HEK293 (cell line): ENCODE results near the gene SRP72.

Experiments used
- CTCF ChIA-PET: fragments of 350-600 bp; formaldehyde crosslinking; extraction: SDS; loops from one replicate; lab custom pipeline; 2021; ENCODE audit warnings: antibody characterized with exemption; lab: Yijun Ruan, JAX
- POLR2A ChIA-PET: fragments of 300-600 bp; formaldehyde crosslinking; extraction: SDS; loops from one replicate; lab custom pipeline; 2020; ENCODE audit warnings: antibody characterized with exemption, inconsistent platforms; lab: Yijun Ruan, JAX
- H3K27ac ChIP-seq: fragments of 200-500 bp; sonication (Bioruptor generic); 2 replicates; pipeline ENCODE4 v1.5.1; 2014; ENCODE audit warnings: low read depth, low read length, control low read depth, inconsistent platforms; ENCODE audit errors: extremely low read depth
- H3K36me3 ChIP-seq, 2 experiments: fragments of 200-500 bp in 1 of 2; sonication (Bioruptor generic) in 1 of 2; 1 replicate in 1 of 2; 2 replicates in 1 of 2; pipeline ENCODE4 v1.5.1; 2014 to 2017; ENCODE audit warnings: inconsistent platforms in 2 of 2, low read length in 2 of 2; ENCODE audit not compliant: control insufficient read depth in 2 of 2, insufficient read depth in 1 of 2
- H3K4me1 ChIP-seq: fragments of 200-500 bp; sonication (Bioruptor generic); 2 replicates; pipeline ENCODE4 v1.5.1; 2014; ENCODE audit warnings: mild to moderate bottlenecking, low read length, inconsistent platforms; ENCODE audit not compliant: control insufficient read depth, insufficient read depth
- H3K4me3 ChIP-seq: 2 replicates; pipeline ENCODE4 v1.5.1; 2011; ENCODE audit warnings: low read depth, mild to moderate bottlenecking, control low read depth, low read length, moderate library complexity
- H3K9me3 ChIP-seq: fragments of 200-500 bp; sonication (Bioruptor generic); 2 replicates; pipeline ENCODE4 v1.5.1; 2014; ENCODE audit warnings: low read depth, low read length, inconsistent platforms; ENCODE audit not compliant: control insufficient read depth, insufficient read depth
- BCL6B ChIP-seq: fragments of 450-650 bp; formaldehyde crosslinking; IDR thresholded peaks from 2 replicates; pipeline ENCODE4 v1.5.1; 2017; ENCODE audit warnings: missing biosample characterization, missing genetic modification characterization
- INSM2 ChIP-seq: fragments of 450-650 bp; formaldehyde crosslinking; IDR thresholded peaks from 2 replicates; pipeline ENCODE4 v1.5.1; 2016; ENCODE audit warnings: missing biosample characterization, missing genetic modification characterization
- OSR2 ChIP-seq: fragments of 450-650 bp; formaldehyde crosslinking; IDR thresholded peaks from 2 replicates; pipeline ENCODE4 v1.5.1; 2016; ENCODE audit warnings: missing biosample characterization, missing genetic modification characterization
- PRDM10 ChIP-seq: fragments of 450-650 bp; formaldehyde crosslinking; IDR thresholded peaks from 2 replicates; pipeline ENCODE4 v1.5.1; 2016; ENCODE audit warnings: missing biosample characterization, missing genetic modification characterization
- ZBTB1 ChIP-seq: fragments of 450-650 bp; formaldehyde crosslinking; IDR thresholded peaks from 2 replicates; pipeline ENCODE4 v1.5.1; 2016; ENCODE audit warnings: missing biosample characterization, missing genetic modification characterization
- ZBTB26 ChIP-seq: fragments of 450-650 bp; formaldehyde crosslinking; optimal IDR thresholded peaks from 2 replicates; pipeline ENCODE3; 2016; ENCODE audit warnings: missing biosample characterization, mild to moderate bottlenecking, missing genetic modification characterization
- ZBTB7A ChIP-seq: fragments of 450-650 bp; formaldehyde crosslinking; IDR thresholded peaks from 2 replicates; pipeline ENCODE4 v1.5.1; 2016; ENCODE audit warnings: low read depth, missing biosample characterization, missing genetic modification characterization
- ZIC2 ChIP-seq: fragments of 450-650 bp; formaldehyde crosslinking; IDR thresholded peaks from 2 replicates; pipeline ENCODE4 v1.5.1; 2016; ENCODE audit warnings: missing biosample characterization, missing genetic modification characterization
- ZNF121 ChIP-seq: fragments of 450-650 bp; formaldehyde crosslinking; IDR thresholded peaks from 2 replicates; pipeline ENCODE4 v1.5.1; 2016; ENCODE audit warnings: missing biosample characterization, missing genetic modification characterization
- ZNF175 ChIP-seq: fragments of 450-650 bp; formaldehyde crosslinking; IDR thresholded peaks from 2 replicates; pipeline ENCODE4 v1.5.1; 2016; ENCODE audit warnings: missing biosample characterization, missing genetic modification characterization
- ZNF2 ChIP-seq: fragments of 450-650 bp; formaldehyde crosslinking; IDR thresholded peaks from 2 replicates; pipeline ENCODE4 v1.5.1; 2016; ENCODE audit warnings: missing biosample characterization, missing genetic modification characterization
- ZNF302 ChIP-seq: fragments of 450-650 bp; formaldehyde crosslinking; IDR thresholded peaks from 2 replicates; pipeline ENCODE4 v1.5.1; 2016; ENCODE audit warnings: missing biosample characterization, missing genetic modification characterization, low read depth
- ZNF324 ChIP-seq: fragments of 450-650 bp; formaldehyde crosslinking; IDR thresholded peaks from 2 replicates; pipeline ENCODE4 v1.5.1; 2016; ENCODE audit warnings: missing biosample characterization, missing genetic modification characterization
- ZNF350 ChIP-seq: fragments of 450-650 bp; formaldehyde crosslinking; IDR thresholded peaks from 2 replicates; pipeline ENCODE4 v1.5.0; 2017; ENCODE audit warnings: missing biosample characterization, mild to moderate bottlenecking, missing genetic modification characterization
- ZNF362 ChIP-seq: fragments of 450-650 bp; formaldehyde crosslinking; IDR thresholded peaks from 2 replicates; pipeline ENCODE4 v1.5.1; 2016; ENCODE audit warnings: missing biosample characterization, missing genetic modification characterization
- ZNF394 ChIP-seq: fragments of 450-650 bp; formaldehyde crosslinking; IDR thresholded peaks from 2 replicates; pipeline ENCODE4 v1.5.1; 2016; ENCODE audit warnings: missing biosample characterization, missing genetic modification characterization, mild to moderate bottlenecking, moderate library complexity, borderline replicate concordance
- ZNF404 ChIP-seq: fragments of 450-650 bp; formaldehyde crosslinking; IDR thresholded peaks from 2 replicates; pipeline ENCODE4 v1.5.1; 2017; ENCODE audit warnings: missing biosample characterization, missing genetic modification characterization
- ZNF555 ChIP-seq: fragments of 450-650 bp; formaldehyde crosslinking; conservative IDR thresholded peaks from 2 replicates; pipeline ENCODE4 v1.5.1; 2017; ENCODE audit warnings: missing biosample characterization, mild to moderate bottlenecking, missing genetic modification characterization, inconsistent platforms
- ZNF585B ChIP-seq: fragments of 450-650 bp; formaldehyde crosslinking; IDR thresholded peaks from 2 replicates; pipeline ENCODE4 v1.5.1; 2016; ENCODE audit warnings: missing biosample characterization, missing genetic modification characterization
- ZNF623 ChIP-seq: fragments of 450-650 bp; formaldehyde crosslinking; IDR thresholded peaks from 2 replicates; pipeline ENCODE4 v1.5.1; 2016; ENCODE audit warnings: missing biosample characterization, missing genetic modification characterization
- ZNF701 ChIP-seq: fragments of 450-650 bp; formaldehyde crosslinking; IDR thresholded peaks from 2 replicates; pipeline ENCODE4 v1.5.1; 2016; ENCODE audit warnings: missing biosample characterization, missing genetic modification characterization
- ZNF776 ChIP-seq: fragments of 450-650 bp; formaldehyde crosslinking; IDR thresholded peaks from 2 replicates; pipeline ENCODE4 v1.5.0; 2017; ENCODE audit warnings: missing biosample characterization, missing genetic modification characterization, borderline replicate concordance
- ZNF791 ChIP-seq: fragments of 450-650 bp; formaldehyde crosslinking; IDR thresholded peaks from 2 replicates; pipeline ENCODE4 v1.5.1; 2016; ENCODE audit warnings: missing biosample characterization, missing genetic modification characterization
- ZNF792 ChIP-seq: fragments of 450-650 bp; formaldehyde crosslinking; IDR thresholded peaks from 2 replicates; pipeline ENCODE4 v1.5.1; 2016; ENCODE audit warnings: missing biosample characterization, missing genetic modification characterization

SRP72 gene

GRCh38 chr4:56475917-56476316, 8.5 kb downstream of the SRP72 start:
- no peak overlapping the region for H3K27ac ChIP-seq
- no peak for TF ChIP-seq ZBTB1
- TF ChIP-seq PRDM10 (tag by site-specific recombination), result no peak
- TF ChIP-seq INSM2, result no peak
- TF ChIP-seq ZNF394 (tag by site-specific recombination), result no peak
- TF ChIP-seq ZNF791 (tag by site-specific recombination), result no peak
- CTCF ChIA-PET, result no interaction called here
- H3K4me1 ChIP-seq, result no peaks in the 10 kb centered on the region
- H3K9me3 ChIP-seq, result no peaks in the 10 kb centered on the region
- no peak overlapping the region for H3K4me3 ChIP-seq
- peaks cover 64 to 92% of the 10 kb centered on the region in 2 experiments for H3K36me3 ChIP-seq
- POLR2A ChIA-PET, result no interaction called here

- no peak overlapping the region for H3K4me3 ChIP-seq
- H3K4me1 ChIP-seq, result no peaks in the 10 kb centered on the region
- TF ChIP-seq ZNF2 (tag by site-specific recombination), result no peak
- H3K27ac ChIP-seq, result no peak overlapping the region
- H3K9me3 ChIP-seq, result no peaks in the 10 kb centered on the region
- ChIA-PET CTCF (no interaction called here), POLR2A (no interaction called here)
- H3K36me3 ChIP-seq, result peaks cover 52 to 87% of the 10 kb centered on the region in 2 experiments
Observed at GRCh38 chr4:56477192-56477702, 9.8 kb downstream of the SRP72 start.

- no peak overlapping the region for H3K4me3 ChIP-seq
- POLR2A ChIA-PET, result no interaction called here
- H3K4me1 ChIP-seq, result no peaks in the 10 kb centered on the region
- H3K36me3 ChIP-seq, result peaks cover 39 to 89% of the 10 kb centered on the region in 2 experiments
- no peaks in the 10 kb centered on the region for H3K9me3 ChIP-seq
- H3K27ac ChIP-seq, result no peak overlapping the region
- TF ChIP-seq OSR2 (tag by site-specific recombination) (no peak), ZNF324 (tag by site-specific recombination) (no peak), ZIC2 (no peak), ZNF121 (tag by site-specific recombination) (no peak), BCL6B (tag by site-specific recombination) (no peak), ZNF555 (tag by site-specific recombination) (no peak), ZNF585B (tag by site-specific recombination) (no peak), ZNF362 (no peak), ZNF701 (tag by site-specific recombination) (no peak), ZNF302 (tag by site-specific recombination) (no peak), ZNF175 (tag by site-specific recombination) (no peak), ZNF404 (tag by site-specific recombination) (no peak), ZNF350 (no peak), ZBTB26 (tag by site-specific recombination) (no peak), ZNF792 (tag by site-specific recombination) (no peak), ZNF623 (tag by site-specific recombination) (no peak), ZNF776 (tag by site-specific recombination) (no peak), ZBTB7A (tag by site-specific recombination) (no peak)
- TF ChIP-seq, all 188 proteins: peak for 0
- CTCF ChIA-PET, result no interaction called here
Observed at GRCh38 chr4:56480691-56481090, 13.3 kb downstream of the SRP72 start.
